ENCODE data around the gene LGALS8.

The LGALS8 gene

GRCh38 chr1:236507022-236507700, 16.6 kb upstream of the LGALS8 start:
- no peak overlapping the region for H3K4me3 ChIP-seq (ENCODE audit: low read depth, low read length)
- POLR2A ChIA-PET = no interaction called here
- CTCF ChIA-PET = interaction anchor here (0.5 kb wide), 1 partner anchor 36 kb away, joined by 3 read pairs; no protein-coding TSS in a partner anchor
- no peak for TF ChIP-seq CTCF (IDR thresholded peaks at IDR 0.05; ENCODE audit: insufficient read depth, low read length, missing control alignments)
- no peak for DNase-seq (ENCODE audit: low read depth, low spot score)

GRCh38 chr1:236508593-236509027, 15.2 kb upstream of the LGALS8 start:
- no peak overlapping the region for H3K4me3 ChIP-seq (ENCODE audit: low read depth, low read length)
- CTCF ChIA-PET = no interaction called here
- POLR2A ChIA-PET = no interaction called here
- no peak for DNase-seq (ENCODE audit: low read depth, low spot score)
- TF ChIP-seq CTCF (IDR thresholded peaks at IDR 0.05; ENCODE audit: insufficient read depth, low read length, missing control alignments) = no peak

GRCh38 chr1:236509203-236509602, 14.6 kb upstream of the LGALS8 start:
- H3K4me3 ChIP-seq (ENCODE audit: low read depth, low read length) = no peak overlapping the region
- CTCF ChIA-PET = no interaction called here
- DNase-seq (ENCODE audit: low read depth, low spot score) = no peak
- POLR2A ChIA-PET = no interaction called here
- TF ChIP-seq CTCF (IDR thresholded peaks at IDR 0.05; ENCODE audit: insufficient read depth, low read length, missing control alignments) = no peak

GRCh38 chr1:236509647-236510401, 14.0 kb upstream of the LGALS8 start:
- CTCF ChIA-PET = no interaction called here
- no peak overlapping the region for H3K4me3 ChIP-seq (ENCODE audit: low read depth, low read length)
- DNase-seq (ENCODE audit: low read depth, low spot score) = no peak
- POLR2A ChIA-PET = no interaction called here
- TF ChIP-seq CTCF (IDR thresholded peaks at IDR 0.05; ENCODE audit: insufficient read depth, low read length, missing control alignments) = no peak

GRCh38 chr1:236511735-236512418, 11.9 kb upstream of the LGALS8 start:
- CTCF ChIA-PET = interaction anchor here (1.0 kb wide), 1 partner anchor 11 kb away, joined by 3 read pairs; no protein-coding TSS in a partner anchor
- POLR2A ChIA-PET = no interaction called here
- no peak for TF ChIP-seq CTCF (IDR thresholded peaks at IDR 0.05; ENCODE audit: insufficient read depth, low read length, missing control alignments)
- H3K4me3 ChIP-seq (ENCODE audit: low read depth, low read length) = no peak overlapping the region
- no peak for DNase-seq (ENCODE audit: low read depth, low spot score)
